ENCODE data around the gene DNAJC4.

- TF ChIP-seq EZH2 (IDR thresholded peaks at IDR 0.05) (no peak), POLR2AphosphoS5 (IDR thresholded peaks at IDR 0.05; ENCODE audit: borderline replicate concordance, low read depth, low read length) (peak; percentile 36; the same call in 1 of the 2 replicates)
Measured at GRCh38 chr11:64233913-64234586, 3.7 kb downstream of the DNAJC4 start, which contains the start of gene VEGFB.
